HG03460 (cell line): ENCODE measurements around the gene WDR90.
A peak's percentile ranks its signal among the peaks of the same experiment; 100 is the strongest.

Experiments used
- ATAC-seq: cut with Tn5 transposase; IDR thresholded peaks from one replicate; pipeline ENCODE4 v1.9.1; 2021; ENCODE audit not compliant: unreplicated experiment

WDR90 gene

GRCh38 chr16:658679-659571 is 9.8 kb downstream of the WDR90 start:
- ATAC-seq, result no peak

GRCh38 chr16:659618-660017 is 10.5 kb downstream of the WDR90 start:
- no peak for ATAC-seq

- ATAC-seq, result no peak
Observed at GRCh38 chr16:660132-660458, 10.9 kb downstream of the WDR90 start.

- ATAC-seq, result peak; percentile 54
Observed at GRCh38 chr16:660459-661183, 11.5 kb downstream of the WDR90 start.

- ATAC-seq, result no peak
Observed at GRCh38 chr16:661184-661821, 12.1 kb downstream of the WDR90 start.

GRCh38 chr16:662095-662494 is 12.9 kb downstream of the WDR90 start:
- ATAC-seq, result no peak

GRCh38 chr16:662597-662996 is 13.4 kb downstream of the WDR90 start:
- no peak for ATAC-seq

- ATAC-seq, result no peak
Observed at GRCh38 chr16:666572-666971, 17.4 kb downstream of the WDR90 start.

- ATAC-seq, result no peak
Observed at GRCh38 chr16:667113-667779, 18.1 kb downstream of the WDR90 start.

GRCh38 chr16:667780-668518 is 18.8 kb downstream of the WDR90 start, which contains the start of gene RHOT2:
RHOT2 (plus strand) TSS chr16:668132; CDS start chr16:668200, 68 bp downstream.
- peak; percentile 83 for ATAC-seq

- no peak for ATAC-seq
Observed at GRCh38 chr16:668519-669171, 19.5 kb downstream of the WDR90 start.

- no peak for ATAC-seq
Observed at GRCh38 chr16:669666-670065, 20.5 kb downstream of the WDR90 start.

- no peak for ATAC-seq
Observed at GRCh38 chr16:670485-671352, 21.6 kb downstream of the WDR90 start.

- no peak for ATAC-seq
Observed at GRCh38 chr16:671353-672131, 22.4 kb downstream of the WDR90 start.

- ATAC-seq, result no peak
Observed at GRCh38 chr16:672371-672770, 23.2 kb downstream of the WDR90 start.

GRCh38 chr16:672851-673250 is 23.7 kb downstream of the WDR90 start:
- ATAC-seq, result no peak

GRCh38 chr16:673399-673991 is 24.3 kb downstream of the WDR90 start:
- no peak for ATAC-seq
